ENCODE results near the gene NPM1.

NPM1 gene

GRCh38 chr5:171422902-171423663 lies 35.4 kb downstream of the NPM1 start:
- ChIA-PET CTCF (no interaction called here), POLR2A (no interaction called here)
- no peak for TF ChIP-seq CTBP1 (IDR thresholded peaks at IDR 0.05; ENCODE audit: borderline replicate concordance)
- no peak for TF ChIP-seq FOXM1 (IDR thresholded peaks at IDR 0.05; ENCODE audit: borderline replicate concordance)
- no peak for TF ChIP-seq NFRKB (IDR thresholded peaks at IDR 0.05)
- TF ChIP-seq SP1 (IDR thresholded peaks at IDR 0.05), result no peak
- TF ChIP-seq BHLHE40 (IDR thresholded peaks at IDR 0.05; ENCODE audit: borderline replicate concordance), result no peak
- TF ChIP-seq LEF1 (IDR thresholded peaks at IDR 0.05; ENCODE audit: borderline replicate concordance), result no peak
- TF ChIP-seq L3MBTL2 (conservative IDR thresholded peaks at IDR 0.05), result no peak
- TF ChIP-seq ELF4 (IDR thresholded peaks at IDR 0.05), result no peak
- TF ChIP-seq ARNT (IDR thresholded peaks at IDR 0.05), result no peak
- no peak for DNase-seq (ENCODE audit: extremely low spot score)

DNA sequence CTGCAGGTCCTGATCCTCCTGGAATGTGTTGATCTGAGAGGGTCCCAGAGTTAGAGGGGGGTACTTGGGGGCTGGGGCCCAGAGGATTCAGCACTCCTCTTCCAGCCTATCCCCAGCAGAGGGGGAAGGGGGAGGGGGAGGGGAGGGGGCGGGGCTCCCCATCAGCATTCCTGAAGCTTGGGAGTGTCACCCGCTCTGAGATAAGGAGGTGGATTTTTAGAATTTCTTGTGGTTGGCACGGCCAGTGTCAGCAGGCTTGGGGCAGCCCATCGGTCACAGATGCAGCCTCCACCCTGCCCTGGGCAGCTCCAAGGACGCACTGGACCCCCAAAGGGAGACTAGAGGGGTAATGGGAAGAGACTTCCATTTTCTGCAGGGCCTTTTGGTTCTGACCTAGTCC lies 37.1 kb downstream of the NPM1 start:
- ChIA-PET CTCF (no interaction called here), POLR2A (no interaction called here)
- TF ChIP-seq FOXA1 (IDR thresholded peaks at IDR 0.05), result no peak
- TF ChIP-seq, protein P1, sequence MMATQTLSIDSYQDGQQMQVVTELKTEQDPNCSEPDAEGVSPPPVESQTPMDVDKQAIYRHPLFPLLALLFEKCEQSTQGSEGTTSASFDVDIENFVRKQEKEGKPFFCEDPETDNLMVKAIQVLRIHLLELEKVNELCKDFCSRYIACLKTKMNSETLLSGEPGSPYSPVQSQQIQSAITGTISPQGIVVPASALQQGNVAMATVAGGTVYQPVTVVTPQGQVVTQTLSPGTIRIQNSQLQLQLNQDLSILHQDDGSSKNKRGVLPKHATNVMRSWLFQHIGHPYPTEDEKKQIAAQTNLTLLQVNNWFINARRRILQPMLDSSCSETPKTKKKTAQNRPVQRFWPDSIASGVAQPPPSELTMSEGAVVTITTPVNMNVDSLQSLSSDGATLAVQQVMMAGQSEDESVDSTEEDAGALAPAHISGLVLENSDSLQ (IDR thresholded peaks at IDR 0.05), result no peak
- TF ChIP-seq ZNF384 (IDR thresholded peaks at IDR 0.05), result no peak
- no peak for TF ChIP-seq ELF4 (IDR thresholded peaks at IDR 0.05)
- TF ChIP-seq HDGF (IDR thresholded peaks at IDR 0.05; ENCODE audit: borderline replicate concordance), result no peak
- no peak for TF ChIP-seq L3MBTL2 (conservative IDR thresholded peaks at IDR 0.05)
- TF ChIP-seq FOXK2 (IDR thresholded peaks at IDR 0.05), result no peak
- no peak for TF ChIP-seq FOXM1 (IDR thresholded peaks at IDR 0.05; ENCODE audit: borderline replicate concordance)
- no peak for TF ChIP-seq SP1 (IDR thresholded peaks at IDR 0.05)
- no peak for TF ChIP-seq SUZ12 (IDR thresholded peaks at IDR 0.05)
- TF ChIP-seq CTBP1 (IDR thresholded peaks at IDR 0.05; ENCODE audit: borderline replicate concordance), result no peak
- no peak for TF ChIP-seq NFRKB (IDR thresholded peaks at IDR 0.05)
- no peak for TF ChIP-seq BHLHE40 (IDR thresholded peaks at IDR 0.05; ENCODE audit: borderline replicate concordance)
- TF ChIP-seq TARDBP (IDR thresholded peaks at IDR 0.05), result no peak
- no peak for DNase-seq (ENCODE audit: extremely low spot score)

GRCh38 chr5:171425596-171426244 lies 38.1 kb downstream of the NPM1 start:
- ChIA-PET POLR2A (no interaction called here), CTCF (interaction anchor here (0.7 kb wide), 1 partner anchor 118 kb away, joined by 3 read pairs; no protein-coding TSS in a partner anchor)
- no peak for TF ChIP-seq ELF4 (IDR thresholded peaks at IDR 0.05)
- TF ChIP-seq BHLHE40 (IDR thresholded peaks at IDR 0.05; ENCODE audit: borderline replicate concordance), result no peak
- TF ChIP-seq TARDBP (IDR thresholded peaks at IDR 0.05), result no peak
- no peak for TF ChIP-seq LEF1 (IDR thresholded peaks at IDR 0.05; ENCODE audit: borderline replicate concordance)
- no peak for TF ChIP-seq FOXM1 (IDR thresholded peaks at IDR 0.05; ENCODE audit: borderline replicate concordance)
- no peak for TF ChIP-seq FOXA1 (IDR thresholded peaks at IDR 0.05)
- no peak for DNase-seq (ENCODE audit: extremely low spot score)

DNA sequence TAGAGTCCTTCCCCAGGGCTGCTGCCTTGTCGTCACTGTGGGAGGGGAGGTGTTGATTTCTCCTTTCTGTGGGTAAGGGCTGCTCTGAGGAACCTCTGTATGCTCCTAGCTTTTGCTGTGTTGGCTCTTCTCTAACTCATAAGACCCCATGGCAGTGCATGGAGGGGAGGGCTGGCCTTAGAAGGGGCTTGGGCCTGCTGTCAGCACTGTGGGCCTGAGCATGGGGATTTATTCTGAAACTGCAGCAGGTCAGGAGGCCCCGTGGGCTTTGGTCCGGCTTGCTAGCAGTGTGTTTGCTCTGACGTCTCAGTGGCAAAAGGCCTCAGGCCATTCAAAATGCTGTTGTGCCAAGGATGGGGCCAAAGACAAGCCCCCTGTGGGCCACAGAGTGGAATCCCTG lies 38.6 kb downstream of the NPM1 start:
- DNase-seq (ENCODE audit: extremely low spot score), result no peak
- TF ChIP-seq SP1 (IDR thresholded peaks at IDR 0.05), result no peak
- TF ChIP-seq ZNF384 (IDR thresholded peaks at IDR 0.05), result no peak
- no peak for TF ChIP-seq FOXK2 (IDR thresholded peaks at IDR 0.05)
- no peak for TF ChIP-seq L3MBTL2 (conservative IDR thresholded peaks at IDR 0.05)
- no peak for TF ChIP-seq ELF4 (IDR thresholded peaks at IDR 0.05)
- TF ChIP-seq NFRKB (IDR thresholded peaks at IDR 0.05), result no peak
- TF ChIP-seq ARNT (IDR thresholded peaks at IDR 0.05), result no peak
- no peak for TF ChIP-seq LEF1 (IDR thresholded peaks at IDR 0.05; ENCODE audit: borderline replicate concordance)
- no peak for TF ChIP-seq FOXA1 (IDR thresholded peaks at IDR 0.05)
- TF ChIP-seq, protein P1 (IDR thresholded peaks at IDR 0.05), result no peak
- no peak for TF ChIP-seq HDGF (IDR thresholded peaks at IDR 0.05; ENCODE audit: borderline replicate concordance)
- TF ChIP-seq FOXM1 (IDR thresholded peaks at IDR 0.05; ENCODE audit: borderline replicate concordance), result no peak
- no peak for TF ChIP-seq TARDBP (IDR thresholded peaks at IDR 0.05)
- TF ChIP-seq CTBP1 (IDR thresholded peaks at IDR 0.05; ENCODE audit: borderline replicate concordance), result no peak
- no peak for TF ChIP-seq BHLHE40 (IDR thresholded peaks at IDR 0.05; ENCODE audit: borderline replicate concordance)
- TF ChIP-seq SUZ12 (IDR thresholded peaks at IDR 0.05), result no peak
- CTCF ChIA-PET, result interaction anchor here (0.7 kb wide), 1 partner anchor 118 kb away, joined by 3 read pairs; no protein-coding TSS in a partner anchor
- POLR2A ChIA-PET, result no interaction called here

GRCh38 chr5:171426680-171427079 lies 39.0 kb downstream of the NPM1 start:
- ChIA-PET CTCF (no interaction called here), POLR2A (no interaction called here)
- TF ChIP-seq FOXK2 (IDR thresholded peaks at IDR 0.05) (no peak), HDGF (IDR thresholded peaks at IDR 0.05; ENCODE audit: borderline replicate concordance) (no peak), ARNT (IDR thresholded peaks at IDR 0.05) (no peak), SP1 (IDR thresholded peaks at IDR 0.05) (no peak), FOXM1 (IDR thresholded peaks at IDR 0.05; ENCODE audit: borderline replicate concordance) (no peak), FOXA1 (IDR thresholded peaks at IDR 0.05) (no peak), L3MBTL2 (conservative IDR thresholded peaks at IDR 0.05) (no peak), CTBP1 (IDR thresholded peaks at IDR 0.05; ENCODE audit: borderline replicate concordance) (no peak), TARDBP (IDR thresholded peaks at IDR 0.05) (no peak), ELF4 (IDR thresholded peaks at IDR 0.05) (no peak), ZNF384 (IDR thresholded peaks at IDR 0.05) (no peak), LEF1 (IDR thresholded peaks at IDR 0.05; ENCODE audit: borderline replicate concordance) (no peak)
- no peak for DNase-seq (ENCODE audit: extremely low spot score)
